ENCODE measurements around the gene COLEC11. TPM values are rescaled to one million over a fixed set of nuclear protein-coding genes. Genes with fewer than 3 reads are reported as not detected.

The COLEC11 gene
- total and polyA plus RNA-seq, 2 of the 13 experiments (the other 11 are each of a cell fraction or from before 2014, with no cell fraction given): 1.5 to 3.0 TPM

DNA sequence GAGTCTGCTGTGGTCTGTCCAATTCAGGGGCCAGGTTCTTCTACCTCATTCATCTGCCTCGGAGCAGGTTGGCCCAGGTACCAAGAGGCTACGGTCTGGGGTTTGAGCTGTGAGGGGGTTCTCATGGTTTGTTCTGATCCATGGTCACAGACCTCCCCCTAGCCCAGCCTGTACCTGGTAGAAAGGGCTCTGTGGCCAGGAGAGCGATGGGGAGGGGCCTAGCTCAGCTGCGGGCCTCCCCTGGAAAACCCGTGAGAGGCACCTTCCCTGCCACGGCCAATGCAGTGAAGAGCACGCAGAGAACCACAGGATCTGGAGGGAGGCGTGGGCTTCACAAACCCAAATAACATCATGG lies 43.5 kb downstream of the COLEC11 start:
- CTCF ChIA-PET (ENCODE audit: low intra/inter-chr PET ratio, low total read pairs): no interaction called here
- 51% methylated on average over 7 of the region's 8 CpGs for WGBS (ENCODE audit: low lambda C conversion rate)
- intact Hi-C loops (cut with micrococcal nuclease; ENCODE audit: unreplicated experiment): no loop called here

More for the DNA sequence above, 43.5 kb downstream of the COLEC11 start:
- H3K9ac ChIP-seq (ENCODE audit: insufficient read depth, low read depth, low read length): no peak overlapping the region
- POLR2A ChIA-PET: no interaction called here
- H2AFZ ChIP-seq (ENCODE audit: low read length): no peak overlapping the region
- H3K4me3 ChIP-seq (replicated peaks in 1 of 3; ENCODE audit: insufficient read depth in 1 of 3, low read depth in 2 of 3, low read length in 3 of 3): no peak overlapping the region
- no peak overlapping the region for H3K4me2 ChIP-seq (ENCODE audit: low read depth, low read length)
- DNase-seq (ENCODE audit: low spot score): no peak
- FAIRE-seq: no peak
- in situ Hi-C loops (cut with HindIII; ENCODE audit: extremely low pct_ligation_motif_present, low pct_unique_long_range_greater_than_20kb): no loop called here
- ATAC-seq: no peak
- H3K4me1 ChIP-seq (ENCODE audit: insufficient read depth, low read length): no peaks in the 10 kb centered on the region
- TF ChIP-seq ARNT (IDR thresholded peaks at IDR 0.05): no peak
- no peak for TF ChIP-seq NR2C2 (CRISPR knock-in tag; IDR thresholded peaks at IDR 0.05; ENCODE audit: borderline replicate concordance)
- no peak for TF ChIP-seq KDM5A (IDR thresholded peaks at IDR 0.05; ENCODE audit: borderline replicate concordance, low read length)
- no peak for TF ChIP-seq ZNF790 (CRISPR knock-in tag; IDR thresholded peaks at IDR 0.05; ENCODE audit: borderline replicate concordance)
- TF ChIP-seq ZKSCAN5 (CRISPR knock-in tag; IDR thresholded peaks at IDR 0.05): no peak
- no peak for TF ChIP-seq CBX2 (IDR thresholded peaks at IDR 0.05; ENCODE audit: low read depth, low read length)
- no peak for TF ChIP-seq CBX2 (CRISPR knock-in tag; IDR thresholded peaks at IDR 0.05; ENCODE audit: low read depth)
- TF ChIP-seq SCMH1 (CRISPR knock-in tag; IDR thresholded peaks at IDR 0.05; ENCODE audit: borderline replicate concordance): no peak
- TF ChIP-seq SOX5 (CRISPR knock-in tag; IDR thresholded peaks at IDR 0.05; ENCODE audit: borderline replicate concordance): no peak
- TF ChIP-seq SIX4 (CRISPR knock-in tag; IDR thresholded peaks at IDR 0.05): no peak
- TF ChIP-seq, protein P1, sequence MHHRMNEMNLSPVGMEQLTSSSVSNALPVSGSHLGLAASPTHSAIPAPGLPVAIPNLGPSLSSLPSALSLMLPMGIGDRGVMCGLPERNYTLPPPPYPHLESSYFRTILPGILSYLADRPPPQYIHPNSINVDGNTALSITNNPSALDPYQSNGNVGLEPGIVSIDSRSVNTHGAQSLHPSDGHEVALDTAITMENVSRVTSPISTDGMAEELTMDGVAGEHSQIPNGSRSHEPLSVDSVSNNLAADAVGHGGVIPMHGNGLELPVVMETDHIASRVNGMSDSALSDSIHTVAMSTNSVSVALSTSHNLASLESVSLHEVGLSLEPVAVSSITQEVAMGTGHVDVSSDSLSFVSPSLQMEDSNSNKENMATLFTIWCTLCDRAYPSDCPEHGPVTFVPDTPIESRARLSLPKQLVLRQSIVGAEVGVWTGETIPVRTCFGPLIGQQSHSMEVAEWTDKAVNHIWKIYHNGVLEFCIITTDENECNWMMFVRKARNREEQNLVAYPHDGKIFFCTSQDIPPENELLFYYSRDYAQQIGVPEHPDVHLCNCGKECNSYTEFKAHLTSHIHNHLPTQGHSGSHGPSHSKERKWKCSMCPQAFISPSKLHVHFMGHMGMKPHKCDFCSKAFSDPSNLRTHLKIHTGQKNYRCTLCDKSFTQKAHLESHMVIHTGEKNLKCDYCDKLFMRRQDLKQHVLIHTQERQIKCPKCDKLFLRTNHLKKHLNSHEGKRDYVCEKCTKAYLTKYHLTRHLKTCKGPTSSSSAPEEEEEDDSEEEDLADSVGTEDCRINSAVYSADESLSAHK (CRISPR knock-in tag; IDR thresholded peaks at IDR 0.05; ENCODE audit: borderline replicate concordance): no peak
- TF ChIP-seq, protein P2, sequence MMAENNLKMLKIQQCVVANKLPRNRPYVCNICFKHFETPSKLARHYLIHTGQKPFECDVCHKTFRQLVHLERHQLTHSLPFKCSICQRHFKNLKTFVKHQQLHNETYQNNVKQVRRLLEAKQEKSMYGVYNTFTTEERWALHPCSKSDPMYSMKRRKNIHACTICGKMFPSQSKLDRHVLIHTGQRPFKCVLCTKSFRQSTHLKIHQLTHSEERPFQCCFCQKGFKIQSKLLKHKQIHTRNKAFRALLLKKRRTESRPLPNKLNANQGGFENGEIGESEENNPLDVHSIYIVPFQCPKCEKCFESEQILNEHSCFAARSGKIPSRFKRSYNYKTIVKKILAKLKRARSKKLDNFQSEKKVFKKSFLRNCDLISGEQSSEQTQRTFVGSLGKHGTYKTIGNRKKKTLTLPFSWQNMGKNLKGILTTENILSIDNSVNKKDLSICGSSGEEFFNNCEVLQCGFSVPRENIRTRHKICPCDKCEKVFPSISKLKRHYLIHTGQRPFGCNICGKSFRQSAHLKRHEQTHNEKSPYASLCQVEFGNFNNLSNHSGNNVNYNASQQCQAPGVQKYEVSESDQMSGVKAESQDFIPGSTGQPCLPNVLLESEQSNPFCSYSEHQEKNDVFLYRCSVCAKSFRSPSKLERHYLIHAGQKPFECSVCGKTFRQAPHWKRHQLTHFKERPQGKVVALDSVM (CRISPR knock-in tag; IDR thresholded peaks at IDR 0.05): no peak
- TF ChIP-seq SYNCRIP (IDR thresholded peaks at IDR 0.05; ENCODE audit: insufficient read depth, low read depth, low read length): no peak
- TF ChIP-seq SNRNP70 (IDR thresholded peaks at IDR 0.05; ENCODE audit: low read depth, low read length): no peak
- no peak for TF ChIP-seq ZMYM3 (CRISPR knock-in tag; IDR thresholded peaks at IDR 0.05)
- TF ChIP-seq HCFC1 (IDR thresholded peaks at IDR 0.05; ENCODE audit: low read depth, low read length): no peak
- H3K9me3 ChIP-seq (ENCODE audit: low read length): no peaks in the 10 kb centered on the region
- no TSS peak for BruUV-seq (replicated peaks)
- peaks cover 3 to 33% of the 10 kb centered on the region in 2 experiments for H3K27me3 ChIP-seq (ENCODE audit: control insufficient read depth in 1 of 2, insufficient read depth in 2 of 2, low read length in 2 of 2)
- no peak overlapping the region for H3K27ac ChIP-seq (ENCODE audit: extremely low read length, insufficient read depth, low read length)
- H3K79me2 ChIP-seq (ENCODE audit: insufficient read depth, low read length): no peaks in the 10 kb centered on the region
- H4K20me1 ChIP-seq (ENCODE audit: insufficient read depth, low read length): no peaks in the 10 kb centered on the region
- H3K36me3 ChIP-seq (replicated peaks in 1 of 2; ENCODE audit: control insufficient read depth in 1 of 2, insufficient read depth in 2 of 2, low read length in 2 of 2): no peaks in the 10 kb centered on the region
